AG04449 (cell line): ENCODE data around the gene ALPK1.

Source experiments
- CTCF ChIA-PET: fragments of 350-600 bp; formaldehyde crosslinking; extraction: SDS; loops from one replicate; lab custom pipeline; 2021; ENCODE audit warnings: antibody characterized with exemption; lab: Yijun Ruan, JAX
- POLR2A ChIA-PET: fragments of 400-600, 350-600 bp; formaldehyde crosslinking; extraction: SDS; loops from one replicate; lab custom pipeline; 2020; ENCODE audit warnings: antibody characterized with exemption, inconsistent platforms; lab: Yijun Ruan, JAX
- DNase-seq: peaks from one replicate; pipeline ENCODE4 v3.0.0-alpha.2; 2010; ENCODE audit warnings: low read depth, low spot score
- H3K4me3 ChIP-seq: 2 replicates; pipeline ENCODE4 v1.5.1; 2011; ENCODE audit warnings: low read depth, mild to moderate bottlenecking, control low read depth, low read length
- TF ChIP-seq, protein P1 (sequence below): IDR thresholded peaks from one replicate; pipeline ENCODE4 v1.5.1; 2011; ENCODE audit warnings: mild to moderate bottlenecking, moderate library complexity, low read length, control low read depth, inconsistent platforms; ENCODE audit not compliant: insufficient read depth; ENCODE audit errors: missing control alignments

The ALPK1 gene

DNA sequence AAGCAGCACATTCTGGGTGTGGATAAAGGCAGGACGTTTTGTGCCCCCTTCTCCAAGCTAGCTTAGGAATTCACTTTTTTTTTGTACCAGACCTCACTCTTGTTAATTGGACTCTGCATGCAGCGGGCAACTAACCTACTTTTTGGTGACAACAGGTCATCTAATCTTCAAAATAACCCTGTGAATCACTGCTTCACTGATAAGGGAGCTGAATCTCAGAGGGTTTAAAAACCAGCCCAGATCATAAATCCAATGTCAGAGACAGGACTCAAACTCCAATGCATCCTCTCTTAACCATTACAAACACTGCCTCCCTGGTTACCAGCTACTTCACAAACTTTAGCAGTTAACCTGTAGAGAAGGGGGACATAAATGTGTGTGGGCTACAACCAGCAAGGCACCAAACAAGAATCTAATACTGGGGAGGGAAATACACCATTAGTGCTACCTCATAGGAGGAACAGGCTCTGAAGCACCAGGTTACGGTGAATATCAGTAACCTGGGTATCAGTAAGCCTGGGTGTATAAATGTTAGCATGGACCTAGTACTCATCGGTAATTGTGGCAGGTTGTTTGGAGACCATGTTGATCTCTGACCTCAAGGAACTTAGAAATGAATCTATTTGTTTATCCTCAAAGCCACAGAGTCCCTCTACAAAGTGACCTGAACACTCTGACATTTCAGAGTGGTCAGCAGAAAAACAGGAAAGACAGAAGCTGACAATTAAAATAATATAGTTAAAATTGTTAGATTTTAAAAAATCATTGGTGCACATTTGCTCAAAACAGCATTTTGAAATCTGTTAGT, 14.1 kb upstream of the ALPK1 start:
- DNase-seq, result no peak
- ChIA-PET POLR2A (interaction anchor here (0.7 kb wide), 1 partner anchor 162 kb away, joined by 4 read pairs; no protein-coding TSS in a partner anchor), CTCF (interaction anchor here (1.5 kb wide), 1 partner anchor 14 kb away, joined by 3 read pairs; the partner anchor contains the start of gene ALPK1)
- TF ChIP-seq, protein P1, sequence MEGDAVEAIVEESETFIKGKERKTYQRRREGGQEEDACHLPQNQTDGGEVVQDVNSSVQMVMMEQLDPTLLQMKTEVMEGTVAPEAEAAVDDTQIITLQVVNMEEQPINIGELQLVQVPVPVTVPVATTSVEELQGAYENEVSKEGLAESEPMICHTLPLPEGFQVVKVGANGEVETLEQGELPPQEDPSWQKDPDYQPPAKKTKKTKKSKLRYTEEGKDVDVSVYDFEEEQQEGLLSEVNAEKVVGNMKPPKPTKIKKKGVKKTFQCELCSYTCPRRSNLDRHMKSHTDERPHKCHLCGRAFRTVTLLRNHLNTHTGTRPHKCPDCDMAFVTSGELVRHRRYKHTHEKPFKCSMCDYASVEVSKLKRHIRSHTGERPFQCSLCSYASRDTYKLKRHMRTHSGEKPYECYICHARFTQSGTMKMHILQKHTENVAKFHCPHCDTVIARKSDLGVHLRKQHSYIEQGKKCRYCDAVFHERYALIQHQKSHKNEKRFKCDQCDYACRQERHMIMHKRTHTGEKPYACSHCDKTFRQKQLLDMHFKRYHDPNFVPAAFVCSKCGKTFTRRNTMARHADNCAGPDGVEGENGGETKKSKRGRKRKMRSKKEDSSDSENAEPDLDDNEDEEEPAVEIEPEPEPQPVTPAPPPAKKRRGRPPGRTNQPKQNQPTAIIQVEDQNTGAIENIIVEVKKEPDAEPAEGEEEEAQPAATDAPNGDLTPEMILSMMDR, result no peak
- no peak overlapping the region for H3K4me3 ChIP-seq

DNA sequence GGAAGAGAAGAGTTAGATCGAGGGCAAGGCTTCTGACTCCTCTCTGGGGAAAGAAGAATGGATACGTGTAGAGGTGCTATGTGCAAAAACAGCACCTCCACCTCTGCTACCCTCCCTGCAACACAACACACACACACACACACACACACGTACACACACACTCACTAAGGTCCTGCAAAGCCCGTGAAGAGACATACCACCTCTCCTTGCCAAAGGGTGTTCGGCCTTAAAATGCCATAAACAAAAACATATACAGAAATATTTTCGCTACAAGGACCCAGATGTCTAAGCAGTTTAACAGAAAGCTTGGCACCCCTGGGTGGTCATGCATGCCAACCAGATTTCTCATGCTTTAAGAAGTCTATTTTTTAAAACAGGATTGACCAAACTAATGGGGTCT, 13.0 kb upstream of the ALPK1 start:
- TF ChIP-seq, protein P1, result no peak

DNA sequence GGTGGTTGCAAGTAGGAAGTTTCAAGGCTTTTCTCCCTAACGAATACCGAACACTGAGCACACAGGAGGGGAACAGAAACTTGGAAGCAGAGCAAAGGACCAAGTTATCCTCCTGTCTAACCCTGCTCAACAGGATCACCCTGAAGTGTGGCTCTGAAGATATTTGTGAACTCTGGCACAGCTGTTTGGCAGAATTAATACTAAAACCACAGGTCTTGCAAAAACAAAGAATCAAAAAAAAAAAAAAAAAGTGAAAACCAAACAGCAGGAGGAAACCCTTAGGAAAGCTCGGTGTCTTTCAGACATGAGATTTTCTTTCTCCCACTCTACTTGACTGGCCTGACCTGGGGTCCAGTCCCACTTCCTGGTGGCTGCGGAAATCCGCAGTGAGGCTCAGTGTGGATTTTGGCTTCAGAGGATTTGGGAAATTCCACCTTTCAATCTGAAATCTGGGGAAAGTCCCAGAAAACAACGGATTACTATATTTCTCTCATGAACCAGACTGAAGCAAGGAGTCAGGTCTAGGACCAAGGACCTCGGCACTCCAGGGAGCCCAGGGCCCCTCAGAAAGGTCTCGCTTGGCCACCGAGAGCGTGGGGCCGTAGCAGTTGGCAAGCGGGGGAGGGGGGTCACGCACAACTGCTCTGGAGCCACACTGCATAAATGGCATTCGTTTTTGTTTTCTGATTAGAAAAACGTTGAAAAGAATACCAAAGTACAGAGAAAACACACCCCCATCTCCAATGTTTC, 12.3 kb upstream of the ALPK1 start:
- ChIA-PET POLR2A (no interaction called here), CTCF (interaction anchor here (1.7 kb wide), 1 partner anchor 18 kb away, joined by 6 read pairs; no protein-coding TSS in a partner anchor)
- no peak for DNase-seq
- H3K4me3 ChIP-seq, result peak overlapping the region; percentile 74
- TF ChIP-seq, protein P1, result no peak

More for the DNA sequence above, 13.0 kb upstream of the ALPK1 start:
- CTCF ChIA-PET, result interaction anchor here (1.5 kb wide), 1 partner anchor 13 kb away, joined by 3 read pairs; the partner anchor contains the start of gene ALPK1
- POLR2A ChIA-PET, result interaction anchor here (0.7 kb wide), 1 partner anchor 163 kb away, joined by 4 read pairs; no protein-coding TSS in a partner anchor
- DNase-seq, result no peak
- H3K4me3 ChIP-seq, result peak overlapping the region; percentile 74

DNA sequence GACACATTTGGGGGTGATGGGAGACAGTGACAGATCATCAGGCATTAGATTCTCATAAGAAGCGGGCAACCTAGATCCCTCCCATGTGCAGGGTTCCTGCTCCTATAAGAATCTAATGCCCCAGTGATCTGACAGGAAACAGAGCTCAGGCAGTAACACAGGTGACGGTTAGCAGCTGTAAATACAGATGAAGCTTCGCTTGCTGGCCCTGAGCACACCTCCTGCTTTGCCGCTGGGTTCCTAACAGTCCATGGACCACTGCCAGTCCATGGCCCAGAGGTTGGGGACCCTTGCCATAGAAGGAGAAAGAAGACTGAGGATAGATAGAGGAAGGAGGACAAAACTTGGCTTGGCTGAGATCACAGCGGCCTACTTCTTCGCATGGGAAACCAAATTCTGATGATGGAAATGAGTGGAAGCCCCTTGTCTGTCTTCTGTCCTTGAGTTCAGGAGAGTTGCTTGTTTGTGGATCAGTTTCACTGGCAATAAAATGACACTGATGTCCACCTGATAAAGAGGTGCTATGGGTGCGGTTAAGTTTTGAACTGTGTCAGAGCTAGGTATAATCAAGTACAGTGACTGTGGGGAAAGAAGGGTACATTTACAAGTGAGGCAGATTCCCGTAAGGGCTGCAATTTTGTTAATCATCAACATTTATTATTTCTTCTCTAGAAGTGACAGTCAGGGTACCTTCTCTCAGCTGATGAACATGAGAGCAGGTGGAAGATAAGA, 9.7 kb upstream of the ALPK1 start:
- TF ChIP-seq, protein P1, result no peak
- no peak for DNase-seq
- CTCF ChIA-PET, result interaction anchor here (1.1 to 1.4 kb wide), 2 partner anchors 187 to 350 kb away, joined by 3 to 4 read pairs; no protein-coding TSS in a partner anchor
- POLR2A ChIA-PET, result no interaction called here
- no peak overlapping the region for H3K4me3 ChIP-seq

DNA sequence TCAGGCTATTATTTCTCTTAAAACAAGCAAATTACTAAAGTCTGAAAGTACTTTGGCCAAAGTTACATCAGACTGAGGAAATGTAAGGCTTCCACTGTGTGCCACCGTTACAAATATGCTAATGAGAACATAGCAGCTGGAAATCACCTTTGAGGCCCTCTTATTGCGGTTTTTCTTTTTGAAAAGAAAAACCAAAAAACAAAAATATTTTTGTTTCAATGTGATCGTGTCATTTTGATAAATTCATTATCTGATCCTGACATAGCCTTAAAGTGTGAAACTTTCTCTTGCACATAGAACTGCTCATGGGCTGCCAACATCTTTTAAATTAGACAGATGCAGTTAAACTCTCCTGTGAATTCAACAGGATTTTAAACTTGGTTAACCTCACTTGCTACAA, 8.7 kb upstream of the ALPK1 start:
- POLR2A ChIA-PET, result no interaction called here
- TF ChIP-seq, protein P1, result no peak
- no peak overlapping the region for H3K4me3 ChIP-seq
- CTCF ChIA-PET, result interaction anchor here (1.1 kb wide), 1 partner anchor 349 kb away, joined by 3 read pairs; no protein-coding TSS in a partner anchor
- no peak for DNase-seq
